ENCODE measurements around the gene TNNC1.

Gene TNNC1

GRCh38 chr3:52456800-52457183 is 3.0 kb upstream of the TNNC1 start:
- DNase-seq = no peak

- no peak for DNase-seq
These were observed 2.4 kb upstream of the TNNC1 start for GRCh38 chr3:52456169-52456799.

DNA sequence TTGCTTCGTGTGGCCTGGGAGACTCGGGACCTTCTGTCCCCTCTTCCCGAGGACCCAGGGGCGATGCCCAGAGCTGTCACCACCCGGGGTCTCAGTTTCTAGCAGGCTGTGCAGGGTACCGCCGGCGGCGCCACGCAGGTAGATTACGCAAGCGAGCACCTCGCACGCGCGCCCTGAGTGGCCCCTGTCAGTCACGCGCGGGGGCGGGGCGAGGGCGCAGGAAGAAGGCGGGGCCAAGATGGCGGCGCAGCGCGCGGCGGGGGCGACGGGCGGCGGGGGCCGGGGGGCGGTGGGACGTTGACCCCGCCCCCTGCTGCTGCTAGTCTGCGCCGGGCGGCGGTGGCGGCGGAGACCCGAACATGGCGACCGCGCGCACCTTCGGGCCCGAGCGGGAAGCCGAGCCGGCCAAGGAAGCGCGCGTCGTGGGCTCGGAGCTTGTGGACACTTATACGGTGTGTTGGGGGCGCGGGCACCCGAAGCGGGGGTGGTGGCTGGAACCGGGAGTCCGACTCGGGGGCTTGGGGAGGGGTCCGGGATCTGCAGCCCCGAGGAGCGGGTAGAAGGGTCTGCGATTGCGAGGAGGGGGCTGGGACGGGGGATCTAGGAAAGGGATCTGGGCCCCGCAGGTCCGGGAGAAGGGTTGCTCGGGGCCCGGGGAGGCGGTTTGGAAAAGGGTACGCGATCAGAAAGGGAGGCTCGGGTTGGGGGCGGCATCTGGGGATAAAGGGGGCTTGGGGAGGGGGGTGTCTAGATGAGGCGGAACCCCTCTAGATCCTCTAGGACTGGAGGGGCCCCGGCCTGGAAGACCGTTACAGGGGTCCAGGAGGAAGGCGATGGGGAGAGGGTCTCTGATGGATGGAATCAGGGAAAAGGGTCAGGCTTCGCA is 1.7 kb upstream of the TNNC1 start, which contains the start of gene NISCH:
Gene NISCH (plus strand): TSS at position 322 of the 886 bp plus-strand sequence. CDS start 38 bp downstream, at position 360.
- no peak for DNase-seq

- no peak for DNase-seq
These were observed 1.1 kb upstream of the TNNC1 start for GRCh38 chr3:52454938-52455282.

DNA sequence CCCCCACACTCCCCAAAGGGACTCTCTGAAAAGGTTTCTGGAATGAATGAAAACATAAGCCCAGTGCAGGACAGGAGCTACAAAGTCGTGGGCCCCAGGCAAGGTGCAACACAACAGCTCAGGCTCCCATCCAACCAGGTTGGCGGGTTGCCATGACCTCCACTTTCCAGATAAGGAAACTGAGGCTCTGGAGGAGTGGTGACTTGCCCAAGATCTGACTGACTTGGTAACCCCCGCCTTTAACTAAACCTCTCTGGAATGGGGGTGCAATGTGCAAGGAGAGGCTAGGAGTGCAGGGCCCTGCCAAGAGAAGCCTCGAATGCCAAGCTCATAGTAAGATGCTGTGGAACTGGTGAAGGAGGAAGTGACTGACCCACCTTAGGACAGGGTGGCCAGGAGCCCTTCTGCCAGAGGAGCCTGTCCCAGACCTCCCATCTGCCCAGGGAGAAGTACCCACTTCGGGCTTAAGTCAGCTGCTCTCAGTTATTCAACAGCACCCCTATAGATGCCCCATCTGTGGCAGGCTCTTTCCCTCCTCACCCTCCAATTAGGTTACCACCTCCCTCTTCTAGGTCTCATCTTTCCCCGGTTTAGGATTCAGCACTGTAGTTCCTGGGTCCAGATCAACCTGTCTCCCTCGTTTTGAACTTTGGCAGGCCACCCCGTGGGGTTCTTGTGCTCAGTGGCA is 553 bp upstream of the TNNC1 start:
- no peak for DNase-seq

GRCh38 chr3:52452570-52453221 is 1.1 kb downstream of the TNNC1 start:
- DNase-seq = no peak

DNA sequence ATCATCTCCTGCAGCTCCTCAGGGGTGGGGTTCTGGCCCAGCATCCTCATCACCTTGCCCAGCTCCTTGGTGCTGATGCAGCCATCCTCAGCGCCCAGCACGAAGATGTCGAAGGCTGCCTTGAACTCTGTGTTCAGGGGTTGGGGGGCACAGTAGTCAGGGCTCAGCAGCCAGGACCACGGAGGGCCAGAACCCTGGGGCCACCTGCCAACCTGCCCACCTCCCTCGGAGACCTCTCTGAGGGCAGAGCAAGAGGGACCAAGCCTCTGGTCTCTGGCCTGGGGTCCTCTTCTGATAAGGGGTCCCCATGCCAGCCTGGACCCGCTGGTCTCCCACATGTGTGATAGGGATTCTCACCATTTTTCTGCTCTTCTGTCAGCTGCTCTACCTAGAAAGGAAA is 1.7 kb downstream of the TNNC1 start:
- no peak for DNase-seq

- DNase-seq = no peak
These were observed 2.4 kb downstream of the TNNC1 start for GRCh38 chr3:52451237-52452083.

DNA sequence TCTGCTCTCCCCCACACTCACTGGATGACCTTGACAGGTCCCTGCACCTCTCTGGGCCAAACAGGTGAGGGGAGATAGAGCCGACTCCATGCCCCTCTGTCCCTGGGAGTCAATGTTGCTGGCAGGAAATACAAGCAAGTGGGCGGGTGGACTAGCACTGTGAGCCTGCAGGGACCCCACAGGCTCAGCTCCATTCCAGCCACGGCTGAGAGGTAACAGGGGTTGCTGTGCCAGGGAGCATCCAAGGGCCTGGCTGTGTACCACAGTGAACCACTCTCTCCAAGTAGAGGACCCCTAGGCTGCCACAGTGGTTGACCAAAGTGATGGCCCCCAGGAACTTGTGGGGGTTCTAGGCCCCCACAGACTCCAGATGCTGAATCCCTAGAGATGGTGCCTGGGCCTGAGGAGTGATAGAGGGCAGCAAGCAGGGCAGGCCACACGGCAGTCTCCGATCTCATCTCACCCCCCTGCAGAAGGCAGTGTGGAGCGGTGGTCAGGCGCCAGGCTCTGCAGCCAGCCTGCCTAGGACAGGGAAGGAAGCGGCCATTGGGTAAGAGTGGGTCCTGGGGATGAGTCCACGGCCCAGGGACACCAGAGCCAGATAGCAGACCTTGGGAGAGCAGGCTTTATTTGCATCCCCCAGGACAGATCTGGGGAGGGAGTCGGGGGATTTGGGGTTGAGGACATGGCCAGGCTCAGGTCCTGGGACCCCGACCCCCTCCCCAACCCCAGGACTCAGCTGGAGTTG is 3.2 kb downstream of the TNNC1 start:
- no peak for DNase-seq

GRCh38 chr3:52447512-52448355 is 6.1 kb downstream of the TNNC1 start:
- DNase-seq = no peak

DNA sequence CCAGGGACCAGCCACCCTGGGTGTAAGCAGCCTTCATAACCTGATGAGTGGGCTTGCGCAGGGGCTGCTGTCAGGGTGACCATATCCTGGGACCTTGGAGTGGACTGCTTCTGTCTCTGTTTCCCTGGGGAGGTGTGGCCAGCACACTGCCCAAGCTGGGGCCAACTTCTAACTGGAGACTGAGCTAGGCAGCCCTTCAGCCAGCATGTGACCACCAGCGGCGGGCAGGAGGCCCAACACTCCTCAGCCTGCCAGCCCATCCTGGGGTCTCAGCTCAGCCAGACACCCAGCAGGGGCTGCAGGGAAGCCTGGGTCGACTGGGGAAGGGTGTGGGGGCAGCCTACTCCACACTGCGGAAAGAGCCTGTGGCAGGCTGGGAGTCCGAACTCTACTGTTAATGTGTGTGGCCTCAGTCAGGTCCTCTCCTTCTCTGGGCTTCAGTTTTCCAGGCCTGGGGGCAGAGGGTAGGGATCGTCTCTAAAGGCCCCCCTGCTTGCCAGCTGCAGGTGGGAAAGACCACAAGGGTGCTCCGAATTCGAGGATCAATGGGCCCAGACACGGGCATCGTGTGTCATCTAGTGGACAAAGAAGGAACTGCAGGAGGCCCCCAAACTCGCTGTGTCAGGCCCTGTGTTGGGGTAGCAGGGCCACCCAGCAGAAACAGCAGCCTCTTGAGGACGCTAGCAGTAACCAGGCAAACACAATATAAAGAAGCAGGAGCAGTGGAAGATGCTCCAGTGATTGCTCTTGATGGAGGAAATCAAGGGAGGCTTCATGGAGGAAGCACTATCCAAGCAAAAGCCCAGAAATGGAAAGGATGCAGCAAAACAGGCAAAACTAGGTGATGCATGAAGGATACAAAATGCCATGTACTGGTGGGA is 7.0 kb downstream of the TNNC1 start:
- no peak for DNase-seq

- no peak for DNase-seq
These were observed 7.8 kb downstream of the TNNC1 start for GRCh38 chr3:52446042-52446441.

GRCh38 chr3:52444860-52445793 is 8.7 kb downstream of the TNNC1 start, which contains the start of gene SEMA3G:
Gene SEMA3G, minus strand, starts transcription at chr3:52445103. Its CDS starts 76 bp downstream, at chr3:52445027.
- DNase-seq = no peak

- no peak for DNase-seq
These were observed 9.8 kb downstream of the TNNC1 start for GRCh38 chr3:52443791-52444687.

- no peak for DNase-seq
These were observed 10.6 kb downstream of the TNNC1 start for GRCh38 chr3:52443268-52443610.

DNA sequence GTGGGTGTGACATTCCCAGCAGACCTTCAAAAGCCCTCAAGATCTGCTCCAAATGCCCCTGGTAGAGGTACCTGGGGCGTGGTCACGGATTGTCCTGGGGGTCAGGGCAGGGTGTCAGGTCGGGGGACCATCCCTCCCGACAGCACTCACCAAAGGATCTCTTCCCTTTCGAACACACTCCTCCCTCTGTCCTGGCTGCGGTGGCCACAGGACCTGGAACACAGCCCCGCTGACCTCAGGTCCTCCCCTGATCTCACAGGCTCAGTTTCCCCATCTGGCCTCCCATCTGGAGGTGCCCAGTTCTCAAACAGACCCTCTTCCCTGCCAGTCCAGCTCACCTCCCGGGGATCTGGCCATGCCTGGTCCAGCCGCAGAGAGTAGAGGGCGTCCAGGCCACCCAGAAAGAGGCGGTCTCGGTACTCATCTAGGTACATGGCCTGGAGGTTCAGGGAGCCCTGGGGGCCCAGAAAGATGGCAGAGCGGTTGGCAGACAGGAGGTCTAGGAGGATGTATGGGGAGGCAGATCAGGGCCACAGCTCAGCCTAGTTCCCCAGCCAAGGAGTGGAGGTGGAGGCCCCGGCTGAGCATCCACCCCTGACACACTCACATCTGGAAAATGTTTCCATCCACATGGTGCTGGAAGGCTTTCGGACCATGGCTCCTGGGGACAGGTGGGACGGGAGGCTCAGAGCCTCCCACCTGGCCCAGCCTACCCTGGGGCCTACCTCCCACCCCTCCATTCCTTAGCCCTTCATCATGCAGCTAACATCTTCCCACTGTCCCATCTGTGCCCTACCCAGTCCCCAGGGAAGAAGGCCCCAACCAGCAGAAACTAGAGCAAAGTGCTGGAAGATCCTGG is 11.2 kb downstream of the TNNC1 start:
- no peak for DNase-seq

Measured in NCI-H2081 treated with DMSO at 0.1 percent for 48 hours (cell line).